HEK293T (cell line): ENCODE measurements around the gene GRID2.

Experiments
- ARNT ChIP-seq: fragments of 450-650 bp; IDR thresholded peaks from 2 replicates; pipeline ENCODE4 v1.6.1; 2017; ENCODE audit warnings: mild to moderate bottlenecking
- FOXA1 ChIP-seq: fragments of 450-650 bp; IDR thresholded peaks from 2 replicates; pipeline ENCODE4 v1.6.1; 2016; ENCODE audit warnings: mild to moderate bottlenecking
- FOXK2 ChIP-seq: fragments of 450-650 bp; IDR thresholded peaks from 2 replicates; pipeline ENCODE4 v1.6.1; 2016; ENCODE audit warnings: mild to moderate bottlenecking
- HDGF ChIP-seq: fragments of 450-650 bp; IDR thresholded peaks from 2 replicates; pipeline ENCODE4 v1.6.1; 2017; ENCODE audit warnings: antibody characterized with exemption, borderline replicate concordance
- NFRKB ChIP-seq: fragments of 450-650 bp; IDR thresholded peaks from 2 replicates; pipeline ENCODE4 v1.6.1; 2016; ENCODE audit warnings: mild to moderate bottlenecking, moderate library complexity
- PKNOX1 ChIP-seq: fragments of 450-650 bp; IDR thresholded peaks from 2 replicates; pipeline ENCODE4 v1.6.1; 2016
- TARDBP ChIP-seq: fragments of 450-650 bp; IDR thresholded peaks from 2 replicates; pipeline ENCODE4 v1.6.1; 2016

- no peak for TF ChIP-seq PKNOX1
- no peak for TF ChIP-seq NFRKB
- TF ChIP-seq ARNT: no peak
- no peak for TF ChIP-seq FOXK2
- no peak for TF ChIP-seq TARDBP
- no peak for TF ChIP-seq FOXA1
- TF ChIP-seq HDGF: no peak
Measured at GRCh38 chr4:92864096-92864495, 560.3 kb downstream of the GRID2 start.
